ENCODE results near the gene C20orf141. TPM values are rescaled to one million over a fixed set of nuclear protein-coding genes. Genes with fewer than 3 reads are reported as not detected.

Gene C20orf141
- total RNA-seq, 2 donors from 2014 or later, result not detected

DNA sequence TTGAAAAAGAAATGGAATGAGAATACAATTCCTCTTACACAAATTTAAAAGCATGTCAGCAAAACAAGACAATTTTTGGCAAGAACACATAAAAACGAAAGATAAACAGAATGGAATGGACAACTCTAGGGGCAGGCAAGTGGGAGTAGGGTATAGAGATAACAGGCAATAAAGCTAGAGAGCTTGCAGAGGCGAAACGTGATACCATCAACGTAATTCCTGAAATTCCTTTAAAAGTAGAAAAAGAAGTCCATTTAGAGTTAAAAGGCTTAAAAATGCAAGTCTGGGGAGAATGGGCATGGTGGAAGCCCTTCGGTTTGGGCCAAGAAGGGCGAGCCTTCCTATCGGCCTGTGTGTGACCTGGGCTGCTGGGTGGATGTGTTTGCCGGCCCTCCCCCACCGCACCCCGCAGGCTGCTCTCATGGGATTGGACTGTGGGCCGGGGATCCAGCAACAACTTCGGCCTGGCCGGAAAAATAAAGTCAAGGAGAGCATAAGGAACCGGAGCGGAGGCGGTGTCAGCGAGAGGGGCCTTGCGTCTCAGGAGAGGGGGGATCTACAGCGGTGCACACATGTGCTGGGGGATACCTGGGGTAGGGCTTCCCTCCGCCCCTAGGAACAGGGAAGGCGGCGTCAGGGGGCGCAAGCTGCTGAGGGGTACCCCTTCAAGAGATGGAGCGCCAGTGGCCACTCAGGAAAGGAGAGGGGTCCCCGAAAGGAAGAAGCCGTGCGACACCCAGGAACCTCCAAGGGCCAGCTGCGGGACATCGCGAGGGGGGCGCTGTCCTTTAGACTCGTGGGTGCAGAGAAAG lies 5.5 kb downstream of the C20orf141 start:
- no peak for DNase-seq
- Histone ChIP-seq H3K27me3 (peaks cover 27% of the 10 kb centered on the region), H3K36me3 (no peaks in the 10 kb centered on the region), H3K9me3 (no peaks in the 10 kb centered on the region), H3K9ac (ENCODE audit: low read depth in 2 of 2, low read length in 2 of 2) (no peak overlapping the region), H3K4me1 (no peaks in the 10 kb centered on the region), H3K27ac (no peak overlapping the region), H3K4me3 (no peak overlapping the region)
- TF ChIP-seq, protein P1, sequence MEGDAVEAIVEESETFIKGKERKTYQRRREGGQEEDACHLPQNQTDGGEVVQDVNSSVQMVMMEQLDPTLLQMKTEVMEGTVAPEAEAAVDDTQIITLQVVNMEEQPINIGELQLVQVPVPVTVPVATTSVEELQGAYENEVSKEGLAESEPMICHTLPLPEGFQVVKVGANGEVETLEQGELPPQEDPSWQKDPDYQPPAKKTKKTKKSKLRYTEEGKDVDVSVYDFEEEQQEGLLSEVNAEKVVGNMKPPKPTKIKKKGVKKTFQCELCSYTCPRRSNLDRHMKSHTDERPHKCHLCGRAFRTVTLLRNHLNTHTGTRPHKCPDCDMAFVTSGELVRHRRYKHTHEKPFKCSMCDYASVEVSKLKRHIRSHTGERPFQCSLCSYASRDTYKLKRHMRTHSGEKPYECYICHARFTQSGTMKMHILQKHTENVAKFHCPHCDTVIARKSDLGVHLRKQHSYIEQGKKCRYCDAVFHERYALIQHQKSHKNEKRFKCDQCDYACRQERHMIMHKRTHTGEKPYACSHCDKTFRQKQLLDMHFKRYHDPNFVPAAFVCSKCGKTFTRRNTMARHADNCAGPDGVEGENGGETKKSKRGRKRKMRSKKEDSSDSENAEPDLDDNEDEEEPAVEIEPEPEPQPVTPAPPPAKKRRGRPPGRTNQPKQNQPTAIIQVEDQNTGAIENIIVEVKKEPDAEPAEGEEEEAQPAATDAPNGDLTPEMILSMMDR (IDR thresholded peaks at IDR 0.05), result no peak
- intact Hi-C loops (cut with DNase I), result no loop called here

DNA sequence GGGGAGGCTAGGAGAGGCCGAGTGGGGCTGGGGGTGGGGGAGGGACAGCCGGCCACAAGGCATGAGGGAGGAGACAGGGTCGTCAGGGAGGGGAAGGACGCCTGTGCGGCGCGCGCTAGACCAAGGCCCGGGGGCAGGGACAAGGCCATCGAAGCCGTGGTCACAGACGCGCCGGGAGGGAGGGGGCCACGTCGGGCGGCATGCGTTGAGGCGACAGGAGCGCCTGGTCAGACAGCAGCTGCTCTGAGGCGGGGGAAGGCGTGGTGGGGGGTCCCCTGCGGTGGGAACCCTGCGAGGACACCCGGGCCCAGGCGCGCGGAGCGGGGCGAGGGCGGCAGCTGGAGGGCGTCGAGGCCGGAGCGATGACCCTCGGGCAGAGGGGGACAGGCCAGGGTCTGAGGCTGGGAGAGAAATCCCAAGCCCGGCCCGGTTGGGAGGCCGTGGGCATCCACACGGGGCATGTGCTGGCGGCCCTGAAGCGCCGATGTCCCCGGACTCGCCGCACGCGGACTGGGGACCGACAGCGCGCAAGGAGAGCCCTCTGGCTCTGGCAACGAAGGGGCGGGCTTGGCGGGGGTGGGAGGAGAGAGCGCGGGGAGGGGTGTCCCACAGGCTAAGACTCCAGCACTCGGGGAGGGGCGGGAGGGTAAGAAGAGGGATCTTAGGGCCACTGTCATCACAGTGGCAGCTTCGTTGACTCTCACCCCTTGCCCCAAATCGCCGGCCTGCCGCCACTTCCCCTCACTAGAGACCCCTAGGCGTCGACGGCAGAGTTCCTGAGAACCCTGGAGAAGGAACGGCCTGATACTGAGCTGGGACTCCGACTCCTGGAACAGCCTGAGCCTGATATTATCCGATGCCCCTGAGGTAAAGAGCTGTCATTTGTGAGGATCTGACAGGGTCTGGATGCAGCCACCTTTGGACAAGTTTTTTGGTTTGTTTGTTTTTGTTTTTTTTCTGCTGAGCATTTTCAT lies 6.4 kb downstream of the C20orf141 start:
- TF ChIP-seq, protein P1 (IDR thresholded peaks at IDR 0.05), result no peak
- no peaks in the 10 kb centered on the region for H3K9me3 ChIP-seq
- no peaks in the 10 kb centered on the region for H3K36me3 ChIP-seq
- H3K27ac ChIP-seq, result no peak overlapping the region
- H3K4me1 ChIP-seq, result no peaks in the 10 kb centered on the region
- intact Hi-C loops (cut with DNase I), result no loop called here
- H3K27me3 ChIP-seq, result peaks cover 32% of the 10 kb centered on the region
- no peak overlapping the region for H3K9ac ChIP-seq (ENCODE audit: low read depth in 2 of 2, low read length in 2 of 2)
- H3K4me3 ChIP-seq, result no peak overlapping the region
- no peak for DNase-seq

DNA sequence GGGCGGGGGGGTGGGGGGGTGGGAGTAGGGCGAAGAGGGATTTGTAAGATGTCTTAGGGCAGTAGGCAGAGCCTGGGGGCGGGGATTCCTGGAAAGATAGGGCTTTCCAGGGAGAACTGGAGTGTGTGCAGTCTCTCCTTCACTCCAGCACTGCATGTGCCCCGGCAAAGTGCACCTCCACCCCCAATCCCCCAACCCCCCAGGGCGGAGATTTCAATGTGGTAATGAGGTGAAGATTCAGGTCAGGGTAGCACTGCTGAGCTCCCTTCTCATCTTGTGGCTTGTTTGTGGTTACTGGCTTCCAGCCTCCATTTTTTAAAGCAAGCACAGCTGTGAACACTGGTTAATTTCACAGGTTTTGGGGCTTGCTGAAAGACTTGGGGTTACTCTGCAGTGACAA lies 7.3 kb downstream of the C20orf141 start:
- H3K4me1 ChIP-seq, result no peaks in the 10 kb centered on the region
- DNase-seq, result no peak
- H3K27me3 ChIP-seq, result peaks cover 33% of the 10 kb centered on the region
- H3K27ac ChIP-seq, result no peak overlapping the region
- intact Hi-C loops (cut with DNase I), result no loop called here
- no peak overlapping the region for H3K9ac ChIP-seq (ENCODE audit: low read depth in 2 of 2, low read length in 2 of 2)
- H3K9me3 ChIP-seq, result no peaks in the 10 kb centered on the region
- no peaks in the 10 kb centered on the region for H3K36me3 ChIP-seq
- no peak overlapping the region for H3K4me3 ChIP-seq
- TF ChIP-seq, protein P1 (IDR thresholded peaks at IDR 0.05), result no peak

DNA sequence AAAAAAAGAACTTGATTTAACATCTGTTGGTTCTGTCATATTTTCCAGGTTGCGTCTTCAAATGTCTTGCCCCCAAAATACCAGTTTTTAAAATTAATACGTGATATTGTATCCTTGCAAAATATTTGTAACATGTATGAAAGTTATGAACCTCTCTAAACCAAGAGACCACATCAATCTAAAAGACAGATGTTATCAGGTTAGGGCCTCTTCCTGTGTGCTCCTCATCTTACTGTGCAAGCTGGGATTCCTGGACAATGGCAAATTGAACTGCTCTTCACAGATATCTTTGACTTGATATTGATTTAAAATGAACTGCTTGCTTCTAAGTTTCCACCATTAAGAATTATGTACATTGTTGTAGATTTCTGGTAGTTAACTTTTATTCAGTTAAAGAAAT lies 11.0 kb downstream of the C20orf141 start:
- no peaks in the 10 kb centered on the region for H3K9me3 ChIP-seq
- peaks cover 21% of the 10 kb centered on the region for H3K27me3 ChIP-seq
- TF ChIP-seq, protein P1 (IDR thresholded peaks at IDR 0.05), result no peak
- intact Hi-C loops (cut with DNase I), result no loop called here
- H3K4me1 ChIP-seq, result no peaks in the 10 kb centered on the region
- H3K36me3 ChIP-seq, result no peaks in the 10 kb centered on the region
- H3K4me3 ChIP-seq, result no peak overlapping the region
- no peak overlapping the region for H3K27ac ChIP-seq
- DNase-seq, result no peak
- no peak overlapping the region for H3K9ac ChIP-seq (ENCODE audit: low read depth in 2 of 2, low read length in 2 of 2)

DNA sequence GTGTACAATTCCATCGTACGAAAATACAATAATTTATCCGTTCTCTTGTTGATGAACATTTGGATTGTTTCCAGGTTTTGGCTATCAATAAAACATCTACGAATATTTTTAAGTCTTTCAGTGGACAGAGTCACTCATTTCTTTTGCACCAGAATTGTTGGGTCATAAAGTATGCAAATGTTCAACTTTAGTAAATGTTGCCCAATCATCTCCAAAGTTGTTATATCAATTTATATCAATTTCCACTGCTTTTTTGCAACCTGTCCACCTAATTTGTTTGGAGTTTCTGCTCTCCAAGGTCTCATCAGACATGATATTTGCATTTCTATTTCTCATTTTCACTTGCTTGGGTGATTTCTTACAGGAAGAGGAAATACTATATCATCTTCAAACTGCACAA lies 11.9 kb downstream of the C20orf141 start:
- intact Hi-C loops (cut with DNase I), result no loop called here
- no peak for DNase-seq
- no peaks in the 10 kb centered on the region for H3K4me1 ChIP-seq
- TF ChIP-seq, protein P1 (IDR thresholded peaks at IDR 0.05), result no peak
- H3K9ac ChIP-seq (ENCODE audit: low read depth in 2 of 2, low read length in 2 of 2), result no peak overlapping the region
- no peaks in the 10 kb centered on the region for H3K9me3 ChIP-seq
- no peak overlapping the region for H3K27ac ChIP-seq
- H3K36me3 ChIP-seq, result no peaks in the 10 kb centered on the region
- H3K27me3 ChIP-seq, result peaks cover 12% of the 10 kb centered on the region
- no peak overlapping the region for H3K4me3 ChIP-seq
